Airway epithelial cell (primary cell): ENCODE measurements around the gene PRKD2. TPM values are rescaled to one million over a fixed set of nuclear protein-coding genes. Genes with fewer than 3 reads are reported as not detected.

Source experiments
- total RNA-seq: library from RNA; depleted of rRNA; stranded (reverse); fragments of >200 nt; gene quantifications from 2 replicates; pipeline ENCODE4 v1.2.3, GENCODE V29; 2015

PRKD2 gene
- 27.9 and 39.0 TPM in 2 replicates for total RNA-seq

GRCh38 chr19:46717034-46717715, at the start of gene PRKD2:
TSS of gene PRKD2 (minus strand) at chr19:46717114. CDS start at chr19:46716370, 744 bp downstream.

GRCh38 chr19:46746281-46747057, 29.6 kb upstream of the PRKD2 start, which contains the start of gene STRN4:
TSS of gene STRN4 (minus strand) at chr19:46746450. CDS start at chr19:46746430, 20 bp downstream.

GRCh38 chr19:46745521-46746280, 28.8 kb upstream of the PRKD2 start, which contains the start of gene FKRP:
TSS of gene FKRP (plus strand) at chr19:46746057. CDS start at chr19:46755451, 9,394 bp downstream.

GRCh38 chr19:46661020-46661731, 55.7 kb downstream of the PRKD2 start, which contains the start of gene DACT3:
TSS of gene DACT3 (minus strand) at chr19:46661182. CDS start at chr19:46661064, 118 bp downstream.

GRCh38 chr19:46635920-46636761, 80.8 kb downstream of the PRKD2 start, which contains the start of gene GNG8:
TSS of gene GNG8 (minus strand) at chr19:46636202. CDS start at chr19:46634682, 1,520 bp downstream.

GRCh38 chr19:46624958-46625661, 91.8 kb downstream of the PRKD2 start, which contains the start of gene PTGIR:
TSS of gene PTGIR (minus strand) at chr19:46625089. CDS start at chr19:46624225, 864 bp downstream.

Other genes starting within 250 kb of the PRKD2 start
- gene PNMA8A, start 245.6 kb downstream of the PRKD2 start, total RNA-seq = 1.1 and 1.6 TPM in 2 replicates
- gene PNMA8B, start 221.2 kb downstream of the PRKD2 start, total RNA-seq = 0.05 and 0.28 TPM in 2 replicates
- 294 and 303 TPM in 2 replicates for gene CALM3, start 115.8 kb downstream of the PRKD2 start, total RNA-seq
- gene PTGIR, start 92.0 kb downstream of the PRKD2 start, total RNA-seq = 0.05 and 0.21 TPM in 2 replicates
- not detected in 2 replicates for gene GNG8, start 80.9 kb downstream of the PRKD2 start, total RNA-seq
- not detected in 2 replicates for gene DACT3, start 55.9 kb downstream of the PRKD2 start, total RNA-seq
- gene FKRP, start 28.9 kb upstream of the PRKD2 start, total RNA-seq = 9.0 and 12.6 TPM in 2 replicates
- 65.4 and 88.2 TPM in 2 replicates for gene STRN4, start 29.3 kb upstream of the PRKD2 start, total RNA-seq
- gene SLC1A5, start 71.5 kb upstream of the PRKD2 start, total RNA-seq = 155 and 199 TPM in 2 replicates
- gene AP2S1, start 133.7 kb upstream of the PRKD2 start, total RNA-seq = 331 and 340 TPM in 2 replicates
- gene ARHGAP35, start 143.9 kb upstream of the PRKD2 start, total RNA-seq = 21.7 and 28.5 TPM in 2 replicates